ENCODE measurements around the gene TBC1D23.

- TF ChIP-seq CTCF (IDR thresholded peaks at IDR 0.05 in 8 of 11, conservative IDR thresholded peaks at IDR 0.05 in 3 of 11) (no peak), POLR2A (IDR thresholded peaks at IDR 0.05) (no peak)
Measured at GRCh38 chr3:100245136-100245535, 15.7 kb upstream of the TBC1D23 start.
